Stomach (tissue), 4 donors: ENCODE measurements around the gene SLC7A5.

Experiments
- CTCF ChIP-seq, 7 experiments: fragments of 450-650 bp in 4 of 7; fragments of 200-600 bp in 3 of 7; sonication (generic) in 3 of 7; IDR thresholded peaks; one replicate each; pipeline ENCODE4 v1.5.1; 2016 to 2019; ENCODE audit warnings: antibody characterized with exemption in 7 of 7, control low read depth in 2 of 7, mild to moderate bottlenecking in 1 of 7
- EP300 ChIP-seq: sonication (generic); formaldehyde crosslinking; IDR thresholded peaks from one replicate; pipeline ENCODE4 v1.6.1; 2017; ENCODE audit warnings: antibody characterized with exemption
- POLR2A ChIP-seq, 4 donors: fragments of 450-650 bp; IDR thresholded peaks; one replicate each; pipeline ENCODE4 v1.6.1; 2016; ENCODE audit warnings: antibody characterized with exemption in 4 of 4, control low read depth in 2 of 4, mild to moderate bottlenecking in 1 of 4, moderate library complexity in 1 of 4

GRCh38 chr16:87854053-87854906 is 15.0 kb downstream of the SLC7A5 start:
- TF ChIP-seq EP300 (no peak), CTCF (IDR thresholded peaks at IDR 0.05) (no peak), POLR2A (IDR thresholded peaks at IDR 0.05) (no peak)
